Measurements from ENCODE around the gene KIF12.
"Not testable (repeated sequence)": the region's sequence is repeated elsewhere in the genome, so short reads cannot be mapped to it uniquely, and the experiment has no call there.

KIF12 gene

GRCh38 chr9:114098936-114099668 is at the start of gene KIF12:
KIF12 (minus strand) TSS chr9:114099292; CDS start chr9:114099276, 16 bp downstream.
- no peak for DNase-seq

- no peak for DNase-seq
Observed at GRCh38 chr9:114146735-114147134, 47.6 kb upstream of the KIF12 start.

GRCh38 chr9:114143234-114143633 is 44.1 kb upstream of the KIF12 start:
- no peak for DNase-seq

- no peak for DNase-seq
Observed at GRCh38 chr9:114141553-114142402, 42.7 kb upstream of the KIF12 start.

GRCh38 chr9:114140850-114141249 is 41.8 kb upstream of the KIF12 start:
- no peak for DNase-seq

- no peak for DNase-seq
Observed at GRCh38 chr9:114140401-114140800, 41.3 kb upstream of the KIF12 start.

GRCh38 chr9:114139071-114139470 is 40.0 kb upstream of the KIF12 start:
- DNase-seq: no peak

- DNase-seq: no peak
Observed at GRCh38 chr9:114138552-114138971, 39.5 kb upstream of the KIF12 start.

- DNase-seq: no peak
Observed at GRCh38 chr9:114137831-114138230, 38.7 kb upstream of the KIF12 start.

- no peak for DNase-seq
Observed at GRCh38 chr9:114134827-114135396, 35.8 kb upstream of the KIF12 start.

GRCh38 chr9:114132550-114132918 is 33.4 kb upstream of the KIF12 start:
- no peak for DNase-seq

- no peak for DNase-seq
Observed at GRCh38 chr9:114131808-114132549, 32.9 kb upstream of the KIF12 start.

- DNase-seq: no peak
Observed at GRCh38 chr9:114130624-114131277, 31.7 kb upstream of the KIF12 start.

GRCh38 chr9:114130141-114130540 is 31.0 kb upstream of the KIF12 start:
- DNase-seq: no peak

- DNase-seq: not testable (repeated sequence)
Observed at GRCh38 chr9:114128759-114129158, 29.7 kb upstream of the KIF12 start.

GRCh38 chr9:114126247-114127060 is 27.4 kb upstream of the KIF12 start:
- DNase-seq: no peak

- no peak for DNase-seq
Observed at GRCh38 chr9:114125476-114126013, 26.5 kb upstream of the KIF12 start.

- DNase-seq: no peak
Observed at GRCh38 chr9:114124666-114125475, 25.8 kb upstream of the KIF12 start.

- no peak for DNase-seq
Observed at GRCh38 chr9:114124138-114124537, 25.0 kb upstream of the KIF12 start.

Measured in CD4-positive, alpha-beta T cell treated with Interleukin-15 for 1 hour (primary cell).